CD4-positive, alpha-beta T cell treated with Interleukin-15 for 4 hours (primary cell): Measurements from ENCODE around the gene MPHOSPH8.

Source experiments
- DNase-seq: peaks from one replicate; pipeline ENCODE4 v3.0.0-alpha.2; 2020; ENCODE audit warnings: low spot score

MPHOSPH8 gene, protein sequence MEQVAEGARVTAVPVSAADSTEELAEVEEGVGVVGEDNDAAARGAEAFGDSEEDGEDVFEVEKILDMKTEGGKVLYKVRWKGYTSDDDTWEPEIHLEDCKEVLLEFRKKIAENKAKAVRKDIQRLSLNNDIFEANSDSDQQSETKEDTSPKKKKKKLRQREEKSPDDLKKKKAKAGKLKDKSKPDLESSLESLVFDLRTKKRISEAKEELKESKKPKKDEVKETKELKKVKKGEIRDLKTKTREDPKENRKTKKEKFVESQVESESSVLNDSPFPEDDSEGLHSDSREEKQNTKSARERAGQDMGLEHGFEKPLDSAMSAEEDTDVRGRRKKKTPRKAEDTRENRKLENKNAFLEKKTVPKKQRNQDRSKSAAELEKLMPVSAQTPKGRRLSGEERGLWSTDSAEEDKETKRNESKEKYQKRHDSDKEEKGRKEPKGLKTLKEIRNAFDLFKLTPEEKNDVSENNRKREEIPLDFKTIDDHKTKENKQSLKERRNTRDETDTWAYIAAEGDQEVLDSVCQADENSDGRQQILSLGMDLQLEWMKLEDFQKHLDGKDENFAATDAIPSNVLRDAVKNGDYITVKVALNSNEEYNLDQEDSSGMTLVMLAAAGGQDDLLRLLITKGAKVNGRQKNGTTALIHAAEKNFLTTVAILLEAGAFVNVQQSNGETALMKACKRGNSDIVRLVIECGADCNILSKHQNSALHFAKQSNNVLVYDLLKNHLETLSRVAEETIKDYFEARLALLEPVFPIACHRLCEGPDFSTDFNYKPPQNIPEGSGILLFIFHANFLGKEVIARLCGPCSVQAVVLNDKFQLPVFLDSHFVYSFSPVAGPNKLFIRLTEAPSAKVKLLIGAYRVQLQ

GRCh38 chr13:19633479-19634255 lies at the start of gene MPHOSPH8:
Gene MPHOSPH8, plus strand, starts transcription at chr13:19633659. Its CDS starts 90 bp downstream, at chr13:19633749.
- peak; percentile 97 for DNase-seq

DNA sequence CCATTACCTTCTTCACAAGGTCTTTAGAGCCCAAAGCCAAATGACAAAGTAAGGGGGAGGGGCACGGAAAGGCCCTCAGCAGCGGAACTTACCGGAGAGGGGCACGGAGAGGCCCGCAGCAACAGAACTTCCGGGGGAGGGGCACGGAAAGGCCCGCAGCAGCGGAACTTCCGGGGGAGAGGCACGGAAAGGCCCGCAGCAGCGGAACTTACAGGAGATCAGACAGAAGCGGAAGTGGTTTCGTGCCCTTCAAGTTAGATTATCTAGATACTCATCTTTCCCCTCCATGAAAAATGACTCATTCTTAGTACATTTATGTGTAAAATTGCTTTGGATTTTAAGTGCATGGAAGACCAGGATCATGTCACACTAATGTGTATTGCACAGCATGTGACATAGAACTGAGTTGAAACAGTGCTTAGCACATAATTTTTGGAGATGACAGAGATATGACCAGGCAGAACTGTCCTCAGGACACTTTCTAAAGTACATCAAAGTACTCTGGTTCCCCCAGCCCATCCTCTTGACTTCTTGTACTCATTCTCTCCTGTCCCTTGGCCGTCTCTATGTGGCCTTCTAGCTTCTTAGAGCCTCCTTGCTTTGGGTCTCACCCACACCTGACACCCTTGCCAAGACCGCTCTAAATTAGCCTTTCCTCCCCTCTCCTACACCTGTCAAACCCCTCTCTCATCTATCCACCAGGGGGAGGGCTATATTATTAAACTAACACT lies 46.4 kb upstream of the MPHOSPH8 start:
- peak; percentile 69 for DNase-seq

DNA sequence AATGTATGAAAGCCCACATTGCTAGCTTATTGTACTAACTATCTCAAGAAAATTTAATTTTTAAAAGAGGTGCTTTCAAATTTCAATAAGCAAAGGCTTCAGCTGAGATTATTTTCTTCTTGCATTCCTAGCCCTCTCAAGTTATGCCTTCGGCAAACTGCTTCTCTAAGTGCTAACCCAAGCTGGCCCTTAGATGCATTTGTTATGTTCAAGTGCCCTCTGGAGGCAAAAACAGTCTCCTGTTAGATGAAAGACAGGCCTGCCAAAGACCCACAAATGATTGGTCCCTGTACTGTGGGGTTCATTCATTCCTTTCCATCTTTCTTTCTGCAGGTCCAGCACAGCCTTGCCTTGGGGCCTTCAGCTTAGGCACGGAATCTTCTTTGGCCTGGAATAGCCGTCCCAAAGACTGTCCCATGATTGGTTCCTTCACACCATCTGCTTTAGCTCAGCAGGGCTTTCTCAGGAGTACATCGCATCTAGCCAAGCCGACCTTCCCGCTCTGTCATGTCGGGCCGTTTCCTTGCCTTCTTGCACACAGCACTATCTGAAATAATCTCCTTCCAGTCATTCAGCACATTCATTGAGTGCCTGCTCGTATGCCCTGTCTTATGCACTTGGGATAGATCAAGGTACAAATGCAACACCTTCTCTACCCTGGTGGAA lies 45.7 kb upstream of the MPHOSPH8 start:
- DNase-seq, result peak; percentile 45

DNA sequence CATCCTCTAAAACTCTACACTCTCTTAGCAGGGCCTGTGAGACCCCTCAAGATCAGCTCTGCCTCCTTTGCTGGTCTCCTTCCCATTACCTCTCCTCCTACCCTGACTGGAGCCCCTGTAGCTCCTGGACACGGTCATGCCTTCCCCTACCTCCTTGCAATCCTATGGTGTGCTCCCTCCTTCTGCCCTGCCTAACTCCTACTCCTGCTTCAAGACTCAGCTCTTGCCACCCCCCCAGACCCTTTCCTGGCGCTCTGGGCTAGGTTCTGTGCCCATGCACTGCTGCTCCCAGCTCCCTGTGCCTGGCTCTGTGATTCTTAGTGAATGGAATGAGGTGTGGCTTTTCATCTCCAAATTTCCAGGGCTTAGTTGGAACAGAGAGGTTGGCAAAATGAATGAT lies 44.1 kb upstream of the MPHOSPH8 start:
- no peak for DNase-seq

- no peak for DNase-seq
Observed at GRCh38 chr13:19590423-19590822, 43.0 kb upstream of the MPHOSPH8 start.

- DNase-seq, result no peak
Observed at GRCh38 chr13:19591864-19592263, 41.6 kb upstream of the MPHOSPH8 start.

GRCh38 chr13:19592657-19593180 lies 40.7 kb upstream of the MPHOSPH8 start:
- DNase-seq, result no peak

DNA sequence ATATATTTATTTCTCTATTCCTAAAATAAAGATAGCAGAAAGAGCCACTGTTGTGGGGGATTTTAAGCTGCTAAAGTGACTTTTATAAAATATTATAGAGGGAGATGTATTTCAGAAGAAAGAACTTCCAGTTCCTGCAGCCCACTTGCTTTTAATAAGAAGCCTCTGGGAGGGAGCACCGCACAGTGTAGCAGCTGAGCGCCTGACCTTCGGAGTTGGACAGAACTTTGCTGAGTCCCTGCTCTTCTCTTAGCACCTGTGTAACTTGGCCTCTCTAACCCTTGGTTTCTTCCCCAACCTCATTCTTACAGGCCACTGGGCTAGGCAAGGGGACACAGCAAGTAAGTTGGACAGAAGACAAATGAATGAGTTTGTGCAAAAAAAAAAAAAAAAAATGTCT lies 37.4 kb upstream of the MPHOSPH8 start:
- DNase-seq, result no peak

GRCh38 chr13:19596960-19597361 lies 36.5 kb upstream of the MPHOSPH8 start:
- DNase-seq, result no peak

DNA sequence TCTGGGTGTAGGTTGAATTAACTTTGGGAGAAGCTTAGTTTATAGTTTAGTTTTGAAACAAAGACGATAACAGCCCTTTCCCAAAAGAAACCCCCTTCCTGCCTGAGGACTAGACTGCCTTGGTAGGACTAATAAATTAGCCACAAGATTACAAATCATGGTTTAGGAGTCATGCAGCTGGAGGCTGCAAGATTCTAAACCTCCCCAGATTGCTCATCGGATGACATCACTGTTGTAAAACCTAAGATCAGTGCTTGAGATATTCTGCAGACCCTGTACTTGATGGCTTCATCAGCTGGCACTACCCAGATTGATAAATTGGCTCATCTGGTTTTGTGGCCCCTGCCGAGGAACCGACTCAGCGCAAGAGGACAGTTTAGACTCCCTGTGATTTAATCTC lies 35.9 kb upstream of the MPHOSPH8 start:
- no peak for DNase-seq

- no peak for DNase-seq
Observed at GRCh38 chr13:19601749-19602725, 31.4 kb upstream of the MPHOSPH8 start.

GRCh38 chr13:19604306-19604705 lies 29.2 kb upstream of the MPHOSPH8 start:
- no peak for DNase-seq

DNA sequence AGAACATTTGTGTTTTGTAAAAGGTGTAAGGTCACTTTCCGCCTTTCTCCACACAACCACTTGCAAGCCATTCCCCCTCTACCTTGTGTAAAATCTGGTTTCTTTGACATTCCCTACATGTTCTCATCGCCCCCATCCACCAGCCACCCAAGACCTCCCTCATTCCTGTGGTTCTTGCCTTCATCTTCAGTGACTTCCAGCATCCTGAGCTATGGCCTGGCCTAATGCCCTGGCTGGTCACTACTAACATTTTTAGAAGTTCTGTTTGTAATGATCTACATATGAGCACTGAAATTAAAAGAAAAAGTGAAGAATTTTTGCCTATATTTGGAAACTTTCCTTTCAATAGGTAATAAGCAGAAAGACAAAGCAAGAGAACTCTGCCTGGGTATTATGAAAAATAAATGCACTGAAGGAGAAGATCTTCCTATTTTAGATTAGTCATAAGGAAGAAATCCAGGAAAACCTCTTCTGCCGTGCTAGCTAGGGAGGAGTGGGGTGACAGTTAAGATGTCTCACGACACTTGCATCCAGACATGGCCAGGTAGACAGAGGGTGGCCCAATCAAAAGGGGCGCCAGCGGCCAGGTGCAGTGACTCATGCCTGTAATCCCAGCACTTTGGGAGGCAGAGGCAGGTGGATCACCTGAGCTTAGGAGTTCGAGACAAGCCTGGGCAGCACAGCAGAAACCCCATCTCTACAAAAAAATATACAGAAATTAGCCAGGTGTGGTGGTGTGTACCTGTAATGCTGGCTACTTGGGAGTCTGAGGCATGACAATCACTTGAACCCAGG lies 28.1 kb upstream of the MPHOSPH8 start:
- no peak for DNase-seq

- no peak for DNase-seq
Observed at GRCh38 chr13:19606152-19606551, 27.3 kb upstream of the MPHOSPH8 start.

DNA sequence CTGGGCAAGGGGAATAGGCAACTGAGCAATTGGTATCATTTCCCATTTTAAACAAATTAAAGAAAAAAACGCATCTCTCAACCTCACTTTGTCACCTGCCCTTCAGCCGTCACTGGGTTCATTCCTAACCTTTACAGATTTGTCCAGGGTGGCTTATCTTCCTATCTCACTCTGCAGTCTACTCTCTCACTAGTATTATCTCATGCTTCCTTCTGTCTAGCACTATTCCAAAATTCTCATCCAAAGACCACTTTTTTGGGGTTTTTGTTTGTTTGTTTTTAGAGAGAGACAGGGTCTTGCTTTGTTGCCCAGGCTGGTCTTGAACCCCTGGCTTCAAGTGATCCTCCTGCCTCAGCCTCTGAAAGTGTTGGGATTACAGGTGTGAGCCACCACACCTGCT lies 26.7 kb upstream of the MPHOSPH8 start:
- DNase-seq, result no peak

GRCh38 chr13:19607523-19608078 lies 25.9 kb upstream of the MPHOSPH8 start:
- DNase-seq, result no peak

DNA sequence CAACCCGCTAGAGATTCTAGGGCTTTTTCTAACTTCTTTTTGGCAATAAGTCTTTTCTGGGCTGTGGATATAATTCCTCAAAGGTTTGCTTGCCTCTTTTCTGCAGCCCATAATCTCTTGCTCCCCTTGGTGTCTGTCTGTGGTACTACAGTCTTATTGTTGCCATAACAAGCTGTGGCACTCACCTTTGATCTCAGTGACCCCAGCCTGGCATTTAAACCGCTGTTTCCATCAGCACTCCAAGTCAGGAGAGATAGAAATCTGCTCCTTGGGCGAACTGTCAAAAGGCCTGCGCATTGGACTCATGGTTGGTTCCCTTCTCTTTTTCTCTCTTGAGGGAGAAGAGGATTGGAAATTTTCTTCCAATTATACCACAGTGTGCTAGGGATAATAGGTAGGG lies 14.5 kb upstream of the MPHOSPH8 start:
- peak; percentile 18 for DNase-seq

DNA sequence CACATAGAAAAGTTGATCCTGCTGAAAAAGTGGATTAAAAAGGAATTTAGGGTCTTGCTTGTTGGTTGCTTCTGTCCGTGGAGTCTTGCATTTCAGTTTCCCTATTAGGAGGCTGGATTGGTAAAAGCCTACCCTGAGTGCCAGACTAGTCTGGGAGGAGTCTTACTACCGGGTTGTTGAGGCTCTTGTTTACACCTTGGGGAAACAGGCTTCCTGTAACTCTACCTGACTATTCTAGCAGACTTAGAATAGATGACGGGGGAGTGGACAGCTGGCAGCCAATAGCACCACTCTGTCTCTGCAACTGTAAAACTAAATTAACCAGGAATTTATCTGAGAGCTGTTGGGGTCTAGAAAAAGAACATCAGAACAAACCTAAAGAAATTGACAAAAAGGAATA lies 11.3 kb upstream of the MPHOSPH8 start:
- DNase-seq, result no peak
